ENCODE results near the gene ANAPC2.

GRCh38 chr9:137167747-137168572 is 20.4 kb downstream of the ANAPC2 start:
- TF ChIP-seq, protein P1, sequence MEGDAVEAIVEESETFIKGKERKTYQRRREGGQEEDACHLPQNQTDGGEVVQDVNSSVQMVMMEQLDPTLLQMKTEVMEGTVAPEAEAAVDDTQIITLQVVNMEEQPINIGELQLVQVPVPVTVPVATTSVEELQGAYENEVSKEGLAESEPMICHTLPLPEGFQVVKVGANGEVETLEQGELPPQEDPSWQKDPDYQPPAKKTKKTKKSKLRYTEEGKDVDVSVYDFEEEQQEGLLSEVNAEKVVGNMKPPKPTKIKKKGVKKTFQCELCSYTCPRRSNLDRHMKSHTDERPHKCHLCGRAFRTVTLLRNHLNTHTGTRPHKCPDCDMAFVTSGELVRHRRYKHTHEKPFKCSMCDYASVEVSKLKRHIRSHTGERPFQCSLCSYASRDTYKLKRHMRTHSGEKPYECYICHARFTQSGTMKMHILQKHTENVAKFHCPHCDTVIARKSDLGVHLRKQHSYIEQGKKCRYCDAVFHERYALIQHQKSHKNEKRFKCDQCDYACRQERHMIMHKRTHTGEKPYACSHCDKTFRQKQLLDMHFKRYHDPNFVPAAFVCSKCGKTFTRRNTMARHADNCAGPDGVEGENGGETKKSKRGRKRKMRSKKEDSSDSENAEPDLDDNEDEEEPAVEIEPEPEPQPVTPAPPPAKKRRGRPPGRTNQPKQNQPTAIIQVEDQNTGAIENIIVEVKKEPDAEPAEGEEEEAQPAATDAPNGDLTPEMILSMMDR (IDR thresholded peaks at IDR 0.05 in 4 of 5, conservative IDR thresholded peaks at IDR 0.05 in 1 of 5) = no peak
- no peak for TF ChIP-seq POLR2A (IDR thresholded peaks at IDR 0.05)

Measured in gastrocnemius medialis (tissue), 4 donors.